Kidney (tissue), 14 donors: Measurements from ENCODE around the gene CLTCL1. TPM values are rescaled to one million over a fixed set of nuclear protein-coding genes. Genes with fewer than 3 reads are reported as not detected.

ENCODE experiments used
- DNase-seq, 5 donors: peaks; one replicate each; pipeline ENCODE4 v3.0.0-alpha.2; 2013 to 2020
- FAIRE-seq: peaks from 2 replicates; lab custom pipeline; 2012; peaks lifted over from hg19 to GRCh38; lab: Jason Lieb, UNC
- H3K27ac ChIP-seq, 2 donors: one replicate each; pipeline ENCODE4 v1.7.0; 2013; ENCODE audit warnings: low read depth in 2 of 2, low read length in 2 of 2, inconsistent platforms in 1 of 2
- H3K27me3 ChIP-seq: one replicate; pipeline ENCODE4 v1.7.1; 2013; ENCODE audit warnings: low read length, inconsistent platforms; ENCODE audit not compliant: control insufficient read depth, insufficient read depth
- H3K36me3 ChIP-seq, 3 donors: one replicate each; pipeline versions ENCODE4 v1.7.0 to v1.7.1; 2013; ENCODE audit warnings: low read length in 3 of 3, control low read depth in 1 of 3, inconsistent platforms in 1 of 3; ENCODE audit not compliant: insufficient read depth in 3 of 3, control insufficient read depth in 2 of 3
- H3K4me1 ChIP-seq, 3 donors: one replicate each; pipeline versions ENCODE4 v1.7.0 to v1.7.1; 2013; ENCODE audit warnings: low read length in 3 of 3, inconsistent platforms in 1 of 3, low read depth in 1 of 3; ENCODE audit not compliant: control insufficient read depth in 2 of 3, insufficient read depth in 2 of 3
- H3K4me3 ChIP-seq, 3 donors: one replicate each; pipeline versions ENCODE4 v1.7.0 to v1.8.1; 2013; ENCODE audit warnings: low read length in 3 of 3, control low read depth in 1 of 3, inconsistent platforms in 1 of 3
- H3K9ac ChIP-seq, 3 donors: one replicate each; pipeline versions ENCODE4 v1.7.0 to v1.7.1; 2013; ENCODE audit warnings: low read length in 3 of 3, control low read depth in 1 of 3, inconsistent platforms in 1 of 3
- H3K9me3 ChIP-seq, 3 donors: one replicate each; pipeline versions ENCODE4 v1.7.0 to v1.7.1; 2013; ENCODE audit warnings: low read length in 3 of 3, control low read depth in 1 of 3, inconsistent platforms in 1 of 3; ENCODE audit not compliant: control insufficient read depth in 2 of 3, insufficient read depth in 1 of 3
- intact Hi-C: fragments of 100-400 bp; cut with DNase I; formaldehyde crosslinking; loops from one replicate; pipeline ENCODE4 v1.11.1; 2022
- polyA plus RNA-seq: library from polyadenylated mRNA; stranded (reverse); fragments of 350-450 nt; fragmentation: Illumina TruSeq; extraction: RNeasy Lipid Tissue Mini Kit (QIAGEN cat#74804); gene quantifications from one replicate; pipeline ENCODE4 v1.2.3, GENCODE V29; 2014; ENCODE audit warnings: low read depth, low replicate concordance; ENCODE audit not compliant: insufficient read depth
- total RNA-seq: library from RNA; stranded (reverse); fragmentation: NEBNext Ultra II Directional; extraction: Animal tissue kit (Norgen Biotek cat#: 25700); gene quantifications from one replicate; pipeline ENCODE4 v1.2.1, GENCODE V29; 2021
- TF ChIP-seq, protein P1 (sequence below): IDR thresholded peaks from 3 replicates; pipeline ENCODE4 v1.5.1; 2012; ENCODE audit warnings: mild to moderate bottlenecking, moderate library complexity, borderline replicate concordance; ENCODE audit not compliant: insufficient read depth; ENCODE audit errors: extremely low read depth
- donor health status: control.
- donor health status: control.
- donor health status: control.
- donor health status: control.
- donor health status: control.
- donor health status: DM: yes; HTN: yes; CAD: no.
- donor health status: Normal renal cell carcinoma (clear cell type).

CLTCL1 gene
- total and polyA plus RNA-seq, 2 donors from 2014 or later = 4.0 to 6.3 TPM

DNA sequence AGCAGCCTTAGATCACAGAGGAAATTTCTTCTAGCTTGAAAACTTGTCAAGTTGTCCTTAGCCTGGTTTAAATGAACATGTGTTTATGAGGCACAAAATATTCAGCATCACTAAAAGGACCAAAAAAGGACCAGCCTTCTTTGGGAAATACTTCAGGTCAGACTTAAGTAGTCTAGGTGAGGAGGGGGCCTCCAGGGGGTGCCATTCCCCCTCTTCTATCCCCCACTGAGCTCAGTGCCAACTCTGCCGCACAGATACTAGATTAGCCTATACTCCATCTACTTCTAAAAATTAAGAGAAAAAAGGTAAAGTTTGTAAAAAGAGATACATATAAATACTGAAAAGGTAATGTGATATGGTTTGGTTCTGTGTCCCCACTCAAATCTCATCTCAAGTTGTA is 20.6 kb downstream of the CLTCL1 start:
- Histone ChIP-seq H3K4me1 (no peaks in the 10 kb centered on the region), H3K9ac (no peak overlapping the region), H3K27ac (no peak overlapping the region), H3K9me3 (no peaks in the 10 kb centered on the region), H3K36me3 (no peaks in the 10 kb centered on the region), H3K27me3 (no peaks in the 10 kb centered on the region), H3K4me3 (no peak overlapping the region)
- no peak for FAIRE-seq
- DNase-seq = no peak
- intact Hi-C loops = no loop called here
- TF ChIP-seq, protein P1, sequence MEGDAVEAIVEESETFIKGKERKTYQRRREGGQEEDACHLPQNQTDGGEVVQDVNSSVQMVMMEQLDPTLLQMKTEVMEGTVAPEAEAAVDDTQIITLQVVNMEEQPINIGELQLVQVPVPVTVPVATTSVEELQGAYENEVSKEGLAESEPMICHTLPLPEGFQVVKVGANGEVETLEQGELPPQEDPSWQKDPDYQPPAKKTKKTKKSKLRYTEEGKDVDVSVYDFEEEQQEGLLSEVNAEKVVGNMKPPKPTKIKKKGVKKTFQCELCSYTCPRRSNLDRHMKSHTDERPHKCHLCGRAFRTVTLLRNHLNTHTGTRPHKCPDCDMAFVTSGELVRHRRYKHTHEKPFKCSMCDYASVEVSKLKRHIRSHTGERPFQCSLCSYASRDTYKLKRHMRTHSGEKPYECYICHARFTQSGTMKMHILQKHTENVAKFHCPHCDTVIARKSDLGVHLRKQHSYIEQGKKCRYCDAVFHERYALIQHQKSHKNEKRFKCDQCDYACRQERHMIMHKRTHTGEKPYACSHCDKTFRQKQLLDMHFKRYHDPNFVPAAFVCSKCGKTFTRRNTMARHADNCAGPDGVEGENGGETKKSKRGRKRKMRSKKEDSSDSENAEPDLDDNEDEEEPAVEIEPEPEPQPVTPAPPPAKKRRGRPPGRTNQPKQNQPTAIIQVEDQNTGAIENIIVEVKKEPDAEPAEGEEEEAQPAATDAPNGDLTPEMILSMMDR = no peak

DNA sequence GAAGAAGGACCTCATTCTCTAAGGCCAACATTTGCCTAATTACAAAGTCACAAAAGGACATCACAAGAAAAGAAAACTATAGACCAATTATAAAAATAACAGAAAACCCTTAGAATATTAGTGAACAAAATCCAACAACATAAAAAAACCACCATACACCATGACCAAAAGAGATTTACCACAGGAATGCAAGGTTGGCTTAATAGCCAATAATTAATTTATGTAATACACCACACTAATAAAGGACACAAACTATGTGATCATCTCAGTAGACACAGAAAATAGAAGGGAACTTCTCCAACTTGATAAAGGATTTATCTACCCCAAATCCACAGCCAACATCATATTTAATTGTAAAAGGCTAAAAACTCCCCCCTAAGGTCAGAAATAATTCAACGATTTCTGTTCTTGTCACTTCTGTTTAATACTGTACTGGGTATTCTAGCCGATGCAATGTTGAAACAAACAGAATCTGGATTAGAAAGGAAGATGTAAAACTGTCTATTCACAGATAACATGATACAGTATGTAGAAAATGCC is 24.9 kb downstream of the CLTCL1 start:
- intact Hi-C loops = no loop called here
- Histone ChIP-seq H3K4me1 (no peaks in the 10 kb centered on the region), H3K27me3 (no peaks in the 10 kb centered on the region), H3K9me3 (no peaks in the 10 kb centered on the region), H3K36me3 (no peaks in the 10 kb centered on the region), H3K27ac (no peak overlapping the region), H3K4me3 (no peak overlapping the region), H3K9ac (no peak overlapping the region)
- no peak for FAIRE-seq
- TF ChIP-seq, protein P1 = no peak
- no peak for DNase-seq

DNA sequence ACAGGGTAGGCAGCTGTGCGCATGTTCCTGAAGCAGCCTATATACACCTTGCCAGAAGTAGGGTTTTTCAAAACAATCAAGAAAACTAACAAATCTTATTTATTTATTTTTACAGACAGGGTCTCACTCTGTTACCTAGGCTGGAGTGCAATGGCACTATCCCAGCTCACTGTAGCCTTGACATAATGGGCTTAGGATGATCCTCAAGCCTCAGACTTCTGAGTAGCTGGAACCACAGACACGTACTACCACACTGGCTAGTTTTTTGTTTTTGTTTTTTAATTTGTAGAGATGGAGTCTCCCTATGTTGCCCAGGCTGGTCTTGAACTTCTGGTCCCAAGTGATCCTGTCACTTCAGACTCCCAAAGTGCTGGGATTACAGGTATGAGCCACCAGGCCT is 25.7 kb downstream of the CLTCL1 start:
- Histone ChIP-seq H3K9ac (no peak overlapping the region), H3K36me3 (no peaks in the 10 kb centered on the region), H3K27me3 (no peaks in the 10 kb centered on the region), H3K9me3 (no peaks in the 10 kb centered on the region), H3K4me1 (no peaks in the 10 kb centered on the region), H3K4me3 (no peak overlapping the region), H3K27ac (no peak overlapping the region)
- DNase-seq = no peak
- TF ChIP-seq, protein P1 = no peak
- intact Hi-C loops = no loop called here
- no peak for FAIRE-seq

DNA sequence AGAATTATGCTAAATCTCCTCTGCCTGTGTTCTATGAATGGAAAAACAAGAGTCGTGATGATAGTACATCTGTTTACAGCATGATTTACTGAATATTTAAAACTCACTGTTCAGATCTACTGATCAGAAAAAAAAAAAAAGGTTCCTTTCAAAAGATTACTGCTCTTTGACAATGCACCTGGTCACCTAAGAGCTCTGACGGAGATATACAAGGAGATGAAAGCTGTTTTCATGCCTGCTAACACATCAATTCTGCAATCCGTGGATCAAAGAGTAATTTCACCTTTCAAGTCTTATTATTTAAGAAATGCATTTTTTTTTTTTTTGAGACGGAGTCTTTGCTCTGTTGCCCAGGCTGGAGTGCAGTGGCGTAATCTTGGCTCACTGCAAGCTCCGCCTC is 30.7 kb downstream of the CLTCL1 start:
- Histone ChIP-seq H3K36me3 (peaks cover 0 to 2% (median 0%) of the 10 kb centered on the region in 3 donors), H3K27ac (no peak overlapping the region), H3K4me3 (no peak overlapping the region), H3K27me3 (no peaks in the 10 kb centered on the region), H3K9me3 (no peaks in the 10 kb centered on the region), H3K4me1 (no peaks in the 10 kb centered on the region), H3K9ac (no peak overlapping the region)
- FAIRE-seq (no peak), DNase-seq (no peak)
- TF ChIP-seq, protein P1 = no peak
- intact Hi-C loops = no loop called here
